DMS53 treated with DMSO at 0.1 percent for 48 hours (cell line): ENCODE data around the gene PLA2G4D.
A peak's percentile ranks its signal among the peaks of the same experiment; 100 is the strongest.

ENCODE experiments used
- DNase-seq: peaks from one replicate; lab custom pipeline; 2025; ENCODE audit not compliant: unreplicated experiment; lab: John Stamatoyannopoulos, UW

PLA2G4D gene

DNA sequence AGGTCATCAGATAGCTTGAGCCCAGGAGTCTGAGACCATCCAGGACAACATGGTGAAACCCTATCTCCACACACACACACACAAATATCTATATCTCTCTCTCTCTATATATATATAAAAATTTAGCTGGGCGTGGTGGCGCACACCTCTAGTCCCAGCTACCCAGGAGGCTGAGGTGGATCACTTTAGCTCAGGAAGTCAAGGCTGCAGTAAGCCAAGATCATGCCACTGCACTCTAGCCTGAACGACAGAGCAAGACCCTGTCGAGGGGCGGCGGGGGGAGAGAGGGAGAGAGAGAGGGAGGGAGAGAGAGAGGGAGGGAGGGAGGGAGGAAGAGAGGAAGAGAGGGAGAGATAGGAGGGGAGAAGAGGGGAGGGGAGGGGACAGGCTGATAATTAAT lies 34.1 kb upstream of the PLA2G4D start:
- DNase-seq, result no peak

DNA sequence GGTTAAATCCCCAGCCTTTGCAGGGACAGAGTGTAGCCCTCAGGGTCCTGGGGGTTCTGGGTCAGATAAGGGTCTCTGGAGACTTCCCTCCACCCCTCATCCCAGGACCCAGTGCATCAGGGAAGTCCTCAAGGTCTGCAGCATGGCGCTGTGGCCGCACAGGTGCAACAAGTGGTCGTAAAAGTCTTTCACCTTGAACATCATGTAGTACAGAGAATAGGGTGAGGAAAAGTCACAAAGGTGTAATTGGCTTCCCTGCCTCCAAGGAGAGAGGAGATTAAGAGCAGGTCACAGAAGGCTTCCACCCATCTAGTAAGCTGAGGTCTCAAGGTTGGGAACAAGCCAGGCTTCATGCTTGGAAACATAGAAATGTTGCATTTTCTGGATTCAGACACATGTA lies 29.2 kb upstream of the PLA2G4D start:
- DNase-seq, result no peak

DNA sequence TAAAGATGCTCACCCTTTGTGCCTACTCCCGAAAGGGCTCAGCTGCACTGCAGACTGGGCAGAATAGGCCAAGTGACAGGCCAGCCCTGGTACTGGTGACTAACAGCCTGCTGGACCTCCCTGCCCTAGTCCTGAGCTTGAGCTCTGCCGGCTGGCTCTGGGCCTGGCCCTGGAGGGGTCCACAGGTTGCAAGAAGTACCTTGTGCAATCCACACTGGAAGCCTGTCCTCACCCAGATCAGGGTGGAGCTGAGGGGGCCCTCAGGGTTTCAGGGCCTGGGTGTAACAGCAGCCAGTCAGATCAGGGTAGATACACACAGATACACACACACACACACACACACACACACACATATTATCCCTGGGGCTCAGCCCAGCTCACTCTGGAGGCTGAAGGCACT lies 27.3 kb upstream of the PLA2G4D start:
- no peak for DNase-seq

DNA sequence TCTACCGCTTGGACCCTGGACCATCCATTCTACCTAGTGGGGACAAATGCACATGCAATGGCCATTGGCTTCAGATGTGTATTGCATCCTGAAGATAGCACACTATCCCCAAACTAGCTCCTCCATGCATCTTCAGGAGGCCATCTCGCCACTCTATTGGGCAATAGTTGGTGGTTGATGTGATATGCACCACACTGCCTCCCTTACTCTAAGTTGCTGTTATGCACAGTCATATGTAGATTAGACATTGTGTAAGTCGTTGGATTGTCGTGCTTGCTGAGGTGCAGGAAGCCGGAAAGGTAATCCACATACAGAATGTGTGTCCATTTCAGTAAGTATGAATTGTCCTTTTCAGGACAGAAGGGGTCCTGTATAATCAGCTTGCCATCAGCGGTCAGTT lies 26.7 kb upstream of the PLA2G4D start:
- no peak for DNase-seq

DNA sequence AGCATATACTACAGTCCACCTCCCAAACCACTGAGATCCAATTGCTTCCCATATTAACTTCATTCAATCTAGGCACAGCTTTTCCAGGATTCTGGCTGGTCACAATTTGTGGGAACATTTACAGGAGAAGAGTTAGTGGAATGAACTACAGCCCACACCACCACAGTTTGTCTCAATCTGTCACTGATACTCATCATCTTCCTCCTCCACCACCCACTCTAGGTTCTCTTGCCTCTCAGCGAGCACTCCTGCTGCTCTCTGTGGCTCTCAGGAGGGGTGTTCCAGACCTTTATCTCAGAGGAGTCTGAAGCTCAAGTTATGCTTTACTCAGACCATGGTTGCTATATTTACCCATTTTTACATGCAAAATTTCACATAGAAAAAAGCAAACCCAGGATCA lies 25.9 kb upstream of the PLA2G4D start:
- no peak for DNase-seq

DNA sequence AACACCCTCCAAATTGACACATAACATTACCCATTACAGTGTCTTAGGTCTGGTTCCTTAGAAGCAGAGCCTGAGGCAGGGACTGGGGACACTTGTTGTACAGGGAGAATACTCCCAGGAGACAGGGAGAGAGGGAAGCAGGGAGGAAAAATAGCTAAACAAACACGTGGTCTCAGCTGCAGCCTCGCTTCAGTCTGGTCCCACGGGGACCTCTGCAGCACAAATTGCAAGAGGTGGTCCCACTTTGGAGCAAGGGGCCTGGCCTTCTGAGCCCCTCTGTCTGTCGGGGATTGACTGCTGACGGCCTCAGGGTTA lies 25.0 kb upstream of the PLA2G4D start:
- no peak for DNase-seq

DNA sequence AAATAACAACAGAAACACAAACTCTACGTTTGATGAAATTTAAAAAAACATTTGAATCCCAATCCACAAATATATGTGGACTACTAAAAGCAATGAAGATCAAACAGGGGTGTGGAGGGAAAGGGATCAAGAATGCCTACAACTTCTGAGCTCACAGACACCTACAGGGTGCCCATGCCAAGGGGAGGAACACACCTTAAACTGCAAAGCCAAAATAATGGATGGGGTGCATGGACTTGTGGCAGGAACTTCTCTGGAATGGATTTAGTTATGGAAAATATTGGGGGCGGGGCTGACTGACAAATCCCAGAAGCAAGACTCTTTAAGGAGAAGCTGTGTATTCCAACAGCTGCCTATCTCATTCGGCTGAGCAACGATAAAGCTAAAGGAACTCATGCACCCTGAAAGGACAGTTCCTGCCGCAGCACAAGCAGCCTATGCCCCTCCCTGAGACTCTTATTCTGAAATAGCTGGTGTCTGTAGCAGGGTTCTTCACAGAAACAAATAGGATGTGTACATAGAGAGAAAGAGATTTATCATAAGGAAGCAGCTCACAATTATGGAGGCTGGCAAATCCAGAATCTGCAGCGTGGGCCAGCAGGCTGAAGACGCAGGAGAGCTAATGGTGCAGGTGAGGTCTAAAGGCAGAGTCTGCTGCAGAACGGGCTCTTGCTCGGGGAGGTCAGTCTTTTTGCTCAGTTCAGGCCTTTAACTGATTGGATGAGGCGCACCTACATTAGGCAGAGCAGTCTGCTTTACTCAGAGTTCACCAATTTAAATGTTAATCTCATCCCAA lies 24.5 kb upstream of the PLA2G4D start:
- peak; percentile 22 for DNase-seq

DNA sequence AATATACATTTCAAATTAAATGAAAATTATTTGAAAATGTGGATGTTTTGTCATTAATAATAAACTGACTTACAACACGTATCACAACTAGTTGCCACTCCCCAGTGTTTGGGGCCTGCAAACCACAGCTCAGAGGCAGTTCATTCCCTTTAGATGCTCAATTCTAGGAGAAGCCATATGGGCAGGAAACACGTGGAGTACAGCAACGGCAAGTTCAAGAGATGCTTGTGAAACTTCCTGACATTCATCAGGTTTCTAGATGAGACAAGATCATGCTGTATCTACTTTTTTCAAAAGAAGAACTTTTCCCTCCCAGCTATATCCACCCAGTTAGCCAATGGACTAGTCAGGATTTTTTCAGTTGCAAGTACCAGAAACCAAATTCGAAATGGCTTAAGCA lies 17.6 kb upstream of the PLA2G4D start:
- DNase-seq, result no peak

DNA sequence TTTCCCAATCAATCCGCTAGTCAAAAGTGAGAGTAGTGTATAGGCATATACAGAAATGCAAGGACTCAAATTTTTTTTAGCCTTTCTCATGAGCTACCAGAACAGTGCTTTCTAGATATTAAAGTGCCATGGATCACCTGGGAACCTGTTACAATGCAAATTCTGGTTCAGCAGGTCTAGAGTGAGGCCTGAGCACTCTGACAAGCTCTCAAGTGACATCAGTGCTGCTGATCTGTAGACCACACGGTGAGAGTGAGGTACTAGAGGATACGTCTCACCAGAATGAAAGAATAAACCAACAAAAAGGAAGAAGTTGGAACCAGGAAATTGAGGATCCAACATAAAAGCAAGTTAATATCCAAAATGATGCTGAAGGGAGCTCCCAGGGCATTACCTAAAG lies 16.0 kb upstream of the PLA2G4D start:
- DNase-seq, result peak; percentile 52

DNA sequence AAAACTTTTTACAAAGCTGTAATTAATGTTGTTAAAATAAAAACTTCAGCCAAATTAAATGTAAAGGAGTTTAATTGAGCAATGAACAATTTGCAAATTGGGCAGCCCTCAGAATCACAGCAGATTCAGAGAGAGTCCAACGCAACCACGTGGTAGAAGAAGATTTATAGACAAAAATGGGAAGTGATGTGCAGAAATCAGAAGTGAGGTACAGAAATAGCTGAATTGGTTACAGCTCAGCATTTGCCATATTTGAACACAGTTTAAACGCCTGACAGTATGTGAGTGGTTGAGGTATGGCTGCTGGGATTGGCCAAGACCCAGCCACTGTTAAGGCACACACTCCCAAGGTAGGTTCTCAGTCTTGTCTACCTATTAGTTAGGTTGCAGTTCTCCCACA lies 14.4 kb upstream of the PLA2G4D start:
- no peak for DNase-seq

DNA sequence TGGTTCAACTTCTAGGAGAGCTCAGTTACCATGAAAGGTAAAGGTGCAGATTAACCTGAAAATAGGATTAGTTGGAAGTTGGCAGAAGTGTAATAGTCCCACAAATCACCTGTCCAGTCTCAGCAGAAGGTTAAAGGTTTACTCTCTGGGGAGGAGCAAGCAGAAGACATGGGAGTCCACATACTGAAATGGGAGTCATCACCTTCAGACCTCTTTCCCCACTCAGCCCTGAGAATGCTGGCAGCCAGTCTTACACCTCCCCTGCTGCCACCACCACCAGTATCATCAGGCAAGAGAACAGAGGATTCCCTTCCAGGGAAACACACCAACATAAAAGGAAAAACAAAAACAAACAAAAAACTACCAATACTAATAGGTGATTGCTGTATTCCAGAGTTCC lies 13.8 kb upstream of the PLA2G4D start:
- DNase-seq, result no peak

DNA sequence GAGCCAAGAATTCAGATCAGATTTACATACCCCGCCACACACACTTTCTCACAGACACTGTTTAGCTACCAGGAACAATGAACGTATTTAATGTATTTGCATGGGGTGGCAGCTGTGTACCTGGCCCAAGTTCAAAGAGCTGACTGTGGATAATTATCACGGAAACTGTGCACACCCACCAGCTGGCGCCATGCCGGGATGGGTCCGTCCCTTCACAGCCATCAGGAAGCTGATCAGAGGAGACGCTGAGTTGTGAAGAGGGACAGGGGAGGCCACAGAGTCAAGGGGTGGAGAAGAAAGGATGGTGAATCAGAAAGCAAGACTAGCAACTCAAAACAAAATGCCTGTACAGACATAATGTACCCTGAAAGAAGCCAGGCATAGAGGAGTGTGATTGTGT lies 13.1 kb upstream of the PLA2G4D start:
- DNase-seq, result peak; percentile 30

DNA sequence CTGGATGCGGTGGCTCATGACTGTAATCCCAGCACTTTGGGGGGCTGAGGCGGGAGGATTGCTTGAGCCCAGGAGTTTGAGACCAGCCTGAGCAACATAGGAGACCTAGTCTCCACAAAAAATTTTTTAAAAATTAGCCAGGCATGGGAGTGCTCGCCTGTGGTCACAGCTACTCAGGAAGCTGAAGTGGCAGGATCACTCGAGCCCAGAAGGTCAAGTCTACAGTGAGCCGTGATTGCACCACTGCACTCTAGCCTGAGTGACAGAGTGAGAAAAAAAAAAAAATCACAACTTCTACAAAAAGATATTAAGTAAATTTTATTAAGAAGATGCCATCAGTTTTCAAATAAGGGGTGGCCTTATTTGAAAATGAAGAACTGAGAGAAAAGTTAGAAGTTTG lies 11.9 kb upstream of the PLA2G4D start:
- no peak for DNase-seq

DNA sequence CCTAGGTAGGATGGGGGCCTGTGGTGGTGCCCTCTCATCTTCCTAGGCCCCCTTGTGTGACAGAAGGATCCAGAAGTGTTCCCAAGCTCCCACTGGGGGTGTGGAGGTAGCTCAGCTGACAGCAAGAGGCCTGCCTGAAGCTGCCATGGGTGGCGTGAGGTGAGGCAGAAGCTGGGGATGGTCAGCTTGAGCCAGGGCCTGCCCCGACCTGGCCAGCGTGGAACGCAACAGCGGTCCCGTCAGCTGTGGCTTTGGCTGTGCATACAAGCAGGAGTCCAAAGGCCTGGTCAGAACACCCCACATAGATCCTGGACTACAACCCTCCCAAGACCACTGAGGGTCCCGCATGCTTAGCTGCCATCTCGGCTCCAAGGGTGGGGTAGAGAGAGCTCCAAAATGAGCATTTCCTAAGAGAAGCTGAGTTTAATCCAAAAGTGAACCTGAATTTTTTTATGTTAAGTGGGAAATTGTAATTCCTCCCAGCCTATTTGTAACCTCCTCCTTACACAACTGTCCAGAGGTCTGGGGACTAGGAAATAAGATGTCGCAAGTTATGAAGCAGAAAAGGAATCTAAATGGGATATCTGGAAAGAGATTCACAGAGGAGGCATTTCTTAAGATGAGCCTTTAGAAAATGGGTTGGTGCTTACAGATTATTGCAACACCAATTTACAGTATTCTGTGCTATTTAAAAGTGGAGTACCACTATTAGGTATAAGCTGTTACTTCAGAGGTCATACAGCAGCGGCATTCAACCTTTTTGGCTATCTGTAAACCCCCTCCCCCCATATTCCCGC lies 9.9 kb upstream of the PLA2G4D start:
- no peak for DNase-seq

DNA sequence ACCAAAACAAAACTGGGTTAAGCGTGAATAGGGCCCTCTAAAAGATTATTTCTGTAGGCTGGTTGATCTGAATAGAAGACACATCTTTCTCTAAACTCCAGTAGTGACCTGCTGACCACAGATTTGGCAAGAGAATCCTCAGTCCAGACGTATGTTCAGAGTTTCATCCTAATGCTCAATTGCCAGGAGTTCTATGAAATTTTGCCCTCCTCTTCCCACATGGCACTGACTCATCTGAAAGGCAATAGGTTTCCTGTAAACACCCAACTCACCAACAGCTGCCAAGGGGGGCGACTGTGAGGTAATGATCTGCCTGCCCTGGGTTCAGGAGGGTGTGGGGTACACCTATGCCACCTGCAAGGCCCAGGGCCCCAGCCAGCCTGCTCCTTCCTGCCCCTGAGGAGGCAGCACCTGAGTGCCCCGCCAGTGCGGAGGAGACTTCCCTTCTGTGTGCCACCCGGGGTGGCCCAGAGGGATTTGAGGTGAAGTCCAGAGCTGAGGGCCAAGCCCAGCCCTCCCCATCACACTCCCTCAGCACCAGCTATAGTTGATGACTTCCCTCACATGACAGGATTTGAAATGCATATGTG lies 8.4 kb upstream of the PLA2G4D start:
- DNase-seq, result no peak

DNA sequence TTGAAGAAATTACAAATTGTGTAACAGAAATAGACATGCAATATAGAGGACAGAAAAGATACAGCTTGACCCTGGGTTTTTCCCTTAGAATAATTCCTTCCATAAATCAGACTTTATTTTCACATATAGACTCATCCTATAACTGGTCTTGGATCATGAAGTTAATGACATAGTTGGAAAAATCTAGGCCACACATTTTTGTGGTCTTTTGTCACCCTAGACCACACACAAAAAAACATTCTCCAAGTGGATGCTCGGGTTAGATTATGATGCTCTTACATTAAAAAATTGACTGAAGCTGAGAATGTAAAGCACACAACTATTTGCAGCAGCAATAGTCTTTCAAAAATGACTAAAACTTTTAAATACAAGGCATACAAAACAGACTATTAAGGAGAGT lies 7.5 kb upstream of the PLA2G4D start:
- no peak for DNase-seq

DNA sequence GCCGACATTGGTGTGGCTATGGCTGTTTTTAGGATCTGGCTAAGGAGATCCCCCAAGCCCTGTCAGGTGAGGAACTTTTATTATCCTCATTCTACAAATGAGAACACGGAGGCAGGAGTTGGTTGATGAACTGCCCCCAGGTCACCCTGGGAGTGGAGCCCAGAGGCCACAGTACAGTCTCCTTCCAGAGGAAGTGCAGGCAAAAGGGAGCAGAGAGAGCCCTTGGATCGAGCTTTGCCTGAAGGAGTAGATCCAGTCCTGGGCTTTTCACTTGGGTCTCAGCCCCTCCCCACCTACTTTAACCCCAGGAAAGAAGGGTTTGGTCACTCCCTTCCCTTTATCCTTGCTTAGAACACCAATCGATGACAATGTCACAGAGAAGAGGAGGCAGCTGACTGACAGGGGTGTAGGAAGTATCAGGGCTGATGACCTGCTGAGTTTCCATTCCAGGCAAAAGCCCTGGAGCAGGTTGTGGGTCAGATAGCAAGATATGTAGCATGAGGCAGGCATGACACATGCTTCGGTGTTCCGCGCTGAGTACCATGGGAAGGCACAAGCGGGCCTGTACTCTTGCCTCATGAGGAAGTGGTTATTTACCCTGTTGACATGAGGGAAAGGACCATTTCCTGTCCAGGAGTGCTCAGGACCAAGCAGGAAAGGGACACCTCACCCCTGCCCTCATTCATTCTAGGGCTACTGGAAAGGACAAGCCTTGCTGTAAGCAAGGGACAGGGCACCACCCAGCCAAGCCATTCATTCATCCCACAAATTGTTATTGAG lies 5.8 kb upstream of the PLA2G4D start:
- DNase-seq, result no peak

DNA sequence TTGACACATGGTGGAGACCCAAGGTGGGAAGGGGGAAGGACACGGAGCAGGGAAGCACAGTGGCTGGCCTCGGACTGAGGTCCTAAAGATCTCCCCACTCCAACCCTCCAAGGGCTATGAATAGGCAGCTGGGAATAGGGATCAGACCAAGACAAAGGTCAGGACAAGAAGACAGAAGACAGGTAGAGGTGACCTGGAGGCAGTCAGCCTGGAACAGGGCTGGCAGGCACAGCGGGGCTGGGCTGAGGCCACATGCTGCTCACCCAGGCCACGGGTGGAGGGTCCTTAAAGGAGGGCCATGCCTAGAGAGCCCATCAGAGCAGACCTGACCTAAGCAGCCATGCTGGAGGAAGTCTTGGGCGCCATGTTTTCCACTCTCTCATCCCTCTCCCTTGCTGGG lies 2.7 kb upstream of the PLA2G4D start:
- DNase-seq, result no peak

DNA sequence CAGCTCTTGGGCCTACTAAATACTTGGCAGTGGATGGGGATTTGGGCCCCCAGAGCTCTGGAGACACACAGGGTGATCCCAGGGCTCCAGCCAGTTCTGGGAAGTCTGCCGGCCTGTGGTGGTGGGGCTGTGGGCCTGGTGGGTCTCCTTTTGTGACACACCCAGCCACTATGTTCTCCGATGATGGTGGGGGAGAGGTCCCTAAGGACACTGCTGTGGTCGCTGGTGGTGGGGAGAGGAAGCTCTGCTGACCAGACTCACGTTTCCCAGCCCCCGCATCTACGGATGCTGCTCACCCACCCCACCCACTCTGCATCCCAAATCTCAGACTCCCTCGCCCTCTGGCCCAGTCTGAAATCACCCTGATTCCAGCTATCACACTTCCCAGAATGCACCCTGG lies 396 bp downstream of the PLA2G4D start:
- no peak for DNase-seq

DNA sequence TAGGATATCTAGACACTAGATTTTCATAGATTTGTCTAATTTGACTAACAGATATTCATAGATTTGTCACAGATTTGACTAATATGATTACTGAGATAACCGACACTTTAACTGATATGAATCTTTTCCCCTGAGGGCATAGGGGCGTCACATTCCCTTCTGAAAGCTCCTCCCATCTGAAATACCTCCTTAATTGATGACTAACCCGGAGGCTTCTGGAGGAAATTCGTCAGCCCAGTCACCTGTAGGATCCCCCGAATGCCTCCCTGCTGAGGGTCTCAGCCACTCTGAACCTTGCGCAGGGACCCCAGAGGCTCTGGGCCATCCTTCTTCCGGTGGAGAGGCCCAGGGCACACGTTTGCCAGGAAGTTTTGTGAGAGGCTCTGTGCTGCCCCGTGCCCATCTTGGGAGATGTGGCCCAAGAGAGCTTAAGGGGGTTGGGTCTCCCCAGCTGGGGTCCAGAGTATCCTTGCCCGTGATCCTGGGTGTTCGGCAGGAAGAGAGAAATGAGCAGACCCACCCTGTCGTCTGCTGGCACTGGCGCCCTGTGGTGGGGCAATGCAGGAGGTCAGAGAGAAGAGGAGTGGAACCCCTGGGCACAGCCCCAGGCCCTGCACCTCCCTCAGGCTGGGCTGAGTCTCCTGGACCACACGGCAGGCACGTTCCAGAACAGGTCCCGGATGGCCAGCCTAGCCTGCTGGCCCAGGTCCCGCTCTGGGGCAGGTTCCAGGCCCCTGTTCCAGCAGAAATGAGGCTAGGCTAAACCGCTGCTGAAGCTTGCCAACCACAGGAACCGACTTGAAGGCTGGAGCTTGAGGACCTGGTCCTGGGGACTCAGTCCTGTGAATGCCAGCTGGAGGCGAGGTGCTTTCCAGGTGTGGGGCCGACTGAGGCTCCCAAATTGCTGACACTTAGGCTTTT lies 1.7 kb downstream of the PLA2G4D start:
- no peak for DNase-seq
